Nephron (organoid): ENCODE data around the gene CDK19.

Experiments used
- H3K27ac Mint-ChIP-seq, 3 experiments: 2 replicates each; pipeline ENCODE4 v1.8.0; 2020; ENCODE audit warnings: mixed read lengths in 3 of 3, mild to moderate bottlenecking in 2 of 3, moderate library complexity in 1 of 3
- H3K27me3 Mint-ChIP-seq: 2 replicates; pipeline ENCODE4 v1.8.0; 2021; ENCODE audit warnings: low read depth, mild to moderate bottlenecking, moderate library complexity, mixed read lengths
- H3K36me3 Mint-ChIP-seq: 2 replicates; pipeline ENCODE4 v1.8.0; 2020; ENCODE audit warnings: low read depth, mixed read lengths
- H3K4me1 Mint-ChIP-seq: 2 replicates; pipeline ENCODE4 v1.8.0; 2020; ENCODE audit warnings: mixed read lengths
- H3K4me3 Mint-ChIP-seq, 3 experiments: 2 replicates each; pipeline ENCODE4 v1.8.0; 2020; ENCODE audit warnings: mild to moderate bottlenecking in 3 of 3, mixed read lengths in 3 of 3, moderate library complexity in 2 of 3
- H3K9me3 Mint-ChIP-seq: 2 replicates; pipeline ENCODE4 v1.8.0; 2020; ENCODE audit warnings: mixed read lengths
- CTCF ChIP-seq, 3 experiments: fragments of 200-600 bp; sonication (generic); IDR thresholded peaks; one replicate each; pipeline ENCODE4 v1.5.0; 2021; ENCODE audit warnings: antibody characterized with exemption in 3 of 3; ENCODE audit not compliant: unreplicated experiment in 3 of 3

Gene CDK19

GRCh38 chr6:110660066-110660655 is 155.1 kb downstream of the CDK19 start:
- Mint-ChIP-seq H3K27me3 (no peaks in the 10 kb centered on the region), H3K27ac (no peak overlapping the region), H3K9me3 (no peaks in the 10 kb centered on the region), H3K4me3 (no peak overlapping the region), H3K36me3 (peaks cover 23% of the 10 kb centered on the region), H3K4me1 (peaks cover 16% of the 10 kb centered on the region)
- no peak for TF ChIP-seq CTCF (IDR thresholded peaks at IDR 0.05; ENCODE audit: unreplicated experiment in 3 of 3)

GRCh38 chr6:110658631-110659211 is 156.5 kb downstream of the CDK19 start:
- no peaks in the 10 kb centered on the region for H3K9me3 Mint-ChIP-seq
- peaks cover 11% of the 10 kb centered on the region for H3K4me1 Mint-ChIP-seq
- no peak overlapping the region for H3K4me3 Mint-ChIP-seq
- peak overlapping the region in 1 of 3 experiments; percentile 73 for H3K27ac Mint-ChIP-seq
- TF ChIP-seq CTCF (IDR thresholded peaks at IDR 0.05; ENCODE audit: unreplicated experiment in 3 of 3), result no peak
- H3K27me3 Mint-ChIP-seq, result no peaks in the 10 kb centered on the region
- peaks cover 14% of the 10 kb centered on the region for H3K36me3 Mint-ChIP-seq

GRCh38 chr6:110656492-110656891 is 158.8 kb downstream of the CDK19 start:
- Mint-ChIP-seq H3K27ac (no peak overlapping the region), H3K27me3 (no peaks in the 10 kb centered on the region), H3K4me3 (no peak overlapping the region), H3K36me3 (peaks cover 14% of the 10 kb centered on the region), H3K9me3 (no peaks in the 10 kb centered on the region), H3K4me1 (peaks cover 5% of the 10 kb centered on the region)
- no peak for TF ChIP-seq CTCF (IDR thresholded peaks at IDR 0.05; ENCODE audit: unreplicated experiment in 3 of 3)

- H3K4me3 Mint-ChIP-seq, result no peak overlapping the region
- no peak overlapping the region for H3K27ac Mint-ChIP-seq
- peaks cover 13% of the 10 kb centered on the region for H3K36me3 Mint-ChIP-seq
- H3K4me1 Mint-ChIP-seq, result peaks cover 5% of the 10 kb centered on the region
- no peaks in the 10 kb centered on the region for H3K9me3 Mint-ChIP-seq
- H3K27me3 Mint-ChIP-seq, result no peaks in the 10 kb centered on the region
- TF ChIP-seq CTCF (IDR thresholded peaks at IDR 0.05; ENCODE audit: unreplicated experiment in 3 of 3), result no peak
These were observed 159.4 kb downstream of the CDK19 start for GRCh38 chr6:110655821-110656220.

- Mint-ChIP-seq H3K9me3 (no peaks in the 10 kb centered on the region), H3K4me3 (no peak overlapping the region), H3K4me1 (peaks cover under 1% of the 10 kb centered on the region), H3K27ac (no peak overlapping the region), H3K36me3 (peaks cover 11% of the 10 kb centered on the region), H3K27me3 (no peaks in the 10 kb centered on the region)
- no peak for TF ChIP-seq CTCF (IDR thresholded peaks at IDR 0.05; ENCODE audit: unreplicated experiment in 3 of 3)
These were observed 161.0 kb downstream of the CDK19 start for GRCh38 chr6:110654096-110654820.
